Eye (tissue), 1 donor: Measurements from ENCODE around the gene TAS2R46.
"Not testable (repeated sequence)": the region's sequence is repeated elsewhere in the genome, so short reads cannot be mapped to it uniquely, and the experiment has no call there.

Source experiments
- DNase-seq: peaks from one replicate; pipeline ENCODE4 v3.0.0-alpha.2; 2015

Gene TAS2R46

DNA sequence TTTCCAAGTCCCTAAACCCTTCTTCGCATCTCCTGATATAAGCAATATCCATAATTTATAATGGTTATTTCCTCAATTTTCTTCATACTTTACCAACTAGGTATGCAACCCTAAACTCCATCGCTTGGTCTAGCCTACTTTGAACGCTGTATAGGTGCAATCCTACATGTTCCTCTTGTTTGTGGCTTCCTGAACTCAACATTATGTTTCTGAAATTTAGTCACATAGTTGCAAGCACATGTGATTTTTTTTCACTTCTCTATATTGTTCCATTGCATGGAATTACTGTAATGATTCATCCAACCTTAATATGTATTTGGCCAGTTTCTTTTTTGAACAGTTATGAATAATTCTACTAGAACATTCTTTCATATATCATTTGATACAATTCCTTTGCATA, 28.1 kb downstream of the TAS2R46 start:
- DNase-seq = not testable (repeated sequence)

DNA sequence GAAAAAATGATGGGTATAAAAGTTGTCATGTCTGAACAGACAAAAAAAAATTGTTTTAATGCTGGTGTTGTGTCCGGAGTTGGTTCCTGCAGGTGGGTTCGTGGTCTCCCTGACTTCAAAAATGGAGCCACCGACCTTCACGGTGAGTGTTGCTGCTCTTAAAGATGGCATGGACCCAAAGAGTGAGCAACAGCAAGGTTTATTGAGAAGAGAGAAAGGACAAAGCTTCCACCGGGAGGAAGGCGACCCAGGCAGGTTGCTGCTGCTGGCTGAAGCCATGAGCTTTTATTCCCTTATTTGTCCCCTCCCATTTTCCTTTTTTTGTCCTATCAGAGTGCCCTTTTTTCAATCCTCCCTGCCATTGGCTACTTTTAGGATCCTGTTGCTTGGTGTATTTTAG, 30.8 kb downstream of the TAS2R46 start, which contains the start of gene TAS2R31:
TSS of gene TAS2R31 (minus strand) at position 101 of the 400 bp plus-strand sequence. CDS start at position 29, 72 bp downstream.
- no peak for DNase-seq

DNA sequence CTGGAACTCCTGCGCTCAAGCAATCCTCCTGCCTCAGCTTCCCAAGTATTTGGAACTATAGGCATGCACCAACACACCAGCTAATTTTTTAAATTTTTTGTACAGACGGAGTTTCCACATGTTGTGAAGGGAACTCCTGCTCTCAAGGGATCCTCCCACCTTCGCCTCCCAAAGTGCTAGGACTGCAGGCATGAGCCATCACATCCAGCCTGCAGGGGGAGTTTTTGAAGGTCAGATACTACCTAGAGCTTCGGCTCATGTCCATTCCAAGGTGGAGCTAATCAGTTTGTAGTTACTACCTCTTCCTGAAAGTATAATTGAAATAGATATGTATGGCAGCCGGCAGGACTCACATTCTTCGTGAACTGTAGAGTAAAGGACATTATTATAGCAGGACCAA, 36.0 kb downstream of the TAS2R46 start:
- DNase-seq = no peak

DNA sequence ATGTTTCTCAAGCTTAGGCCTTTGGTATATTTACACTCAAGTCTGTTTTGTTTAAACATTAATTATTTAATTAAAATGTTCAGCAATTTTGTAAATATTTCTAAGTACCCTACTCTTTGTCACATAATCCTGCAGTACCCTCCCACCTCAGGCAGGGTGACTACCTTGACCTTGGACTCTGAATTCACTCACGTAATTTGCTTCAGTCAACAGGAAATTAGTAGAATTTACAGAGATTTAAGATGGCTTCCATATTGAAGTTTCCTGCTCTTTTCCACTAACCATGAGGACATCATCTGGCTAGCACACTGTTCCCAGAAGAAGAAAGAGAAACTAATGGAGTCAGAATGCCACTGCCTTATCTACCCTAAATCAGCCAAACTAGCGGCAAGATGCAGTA, 38.7 kb downstream of the TAS2R46 start:
- DNase-seq = no peak

DNA sequence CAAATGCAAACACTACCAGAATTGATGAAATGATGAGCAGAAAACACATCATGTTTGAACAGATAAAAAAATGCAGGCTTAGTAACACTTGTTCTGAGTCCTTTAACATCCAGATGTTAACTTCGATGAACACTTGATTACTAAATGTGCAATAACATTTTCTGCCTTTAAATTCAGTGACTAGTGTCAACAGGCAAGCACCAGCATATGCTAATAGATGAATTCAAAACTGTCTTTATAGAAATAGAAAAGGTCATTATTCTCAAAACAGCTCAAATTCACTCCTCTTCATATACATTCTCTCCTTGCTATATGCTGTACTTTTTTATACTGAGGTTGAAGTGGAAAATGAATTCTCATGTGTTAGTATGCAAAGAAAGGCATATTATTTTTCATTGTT, 39.6 kb downstream of the TAS2R46 start, which contains the start of gene TAS2R19:
TSS of gene TAS2R19 (minus strand) at position 101 of the 400 bp plus-strand sequence. CDS start at position 52, 49 bp downstream.
- DNase-seq = no peak

DNA sequence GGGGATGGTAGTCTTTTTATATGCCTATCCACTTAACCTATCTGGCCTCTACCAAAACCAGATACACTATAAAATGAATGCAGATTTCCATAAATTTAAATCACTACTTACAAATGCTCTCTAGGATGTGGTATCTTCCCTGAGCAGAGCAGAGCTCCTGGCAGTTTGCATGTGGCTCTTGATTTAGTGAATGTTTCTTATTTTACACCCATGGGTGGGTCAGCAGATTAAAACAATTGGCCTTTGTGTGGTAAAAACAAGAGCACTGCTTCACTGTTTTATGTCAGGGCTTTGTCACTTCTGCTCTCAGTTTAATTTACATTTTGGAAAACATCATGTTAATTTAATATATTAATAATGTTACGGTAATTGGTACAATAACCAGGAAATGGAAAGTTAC, 45.2 kb downstream of the TAS2R46 start:
- no peak for DNase-seq

DNA sequence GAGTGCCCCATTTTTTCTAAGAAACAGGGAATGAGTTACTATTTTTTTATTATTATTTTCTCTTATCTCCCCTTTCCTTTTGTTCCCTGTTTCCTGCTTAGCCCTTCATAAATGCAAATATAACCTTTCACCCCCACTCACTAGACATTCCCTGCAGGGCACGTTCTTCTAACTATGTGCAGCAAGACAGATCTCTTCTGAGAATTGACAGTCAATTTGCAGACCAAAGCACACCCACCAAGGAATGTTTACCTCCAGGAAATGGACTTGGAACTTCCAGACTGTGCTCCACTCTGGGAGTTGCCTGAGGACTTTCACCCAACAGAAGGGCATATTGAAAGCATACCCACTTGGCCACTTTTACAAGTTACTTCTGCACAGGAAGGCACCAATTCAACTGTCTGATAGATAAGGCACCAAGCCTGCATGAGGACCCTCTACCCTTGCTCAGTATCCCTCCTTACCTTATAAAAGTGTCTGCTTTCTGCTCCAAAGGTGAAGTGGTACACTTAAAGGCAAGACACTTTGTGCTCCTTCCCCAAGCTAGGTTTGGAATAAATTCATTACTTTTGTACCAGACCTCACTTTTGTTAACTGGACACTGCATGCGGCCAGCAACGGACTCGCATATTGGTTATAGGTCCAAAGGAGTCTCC, 46.2 kb downstream of the TAS2R46 start:
- DNase-seq = no peak

DNA sequence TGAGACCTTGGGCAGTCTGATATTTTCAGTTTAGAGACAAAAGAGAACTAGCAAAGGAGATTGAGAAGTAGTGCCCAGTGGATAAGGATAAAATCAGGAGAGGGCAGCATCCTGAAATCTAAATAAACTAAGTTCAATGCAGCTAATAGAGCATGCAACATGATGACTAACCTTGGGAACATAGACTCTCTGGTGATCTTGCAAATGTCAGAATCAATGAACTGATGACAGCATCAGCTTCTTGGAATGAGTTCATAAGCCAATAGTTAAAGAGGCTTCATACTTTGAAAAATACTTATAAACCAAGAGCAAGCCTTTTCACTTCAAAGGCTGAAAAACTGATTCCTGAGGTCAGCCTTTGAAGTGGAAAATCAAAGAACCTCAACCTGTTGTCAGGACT, 47.9 kb downstream of the TAS2R46 start:
- no peak for DNase-seq
